Activated naive CD4-positive, alpha-beta T cell treated with anti-CD3 and anti-CD28 coated beads, Interleukin-2, amount 50 U/mL, for 16 hours (primary cell): ENCODE results near the gene COPZ1.
"Not testable (repeated sequence)": the region's sequence is repeated elsewhere in the genome, so short reads cannot be mapped to it uniquely, and the experiment has no call there.

Experiments used
- DNase-seq: peaks from one replicate; pipeline ENCODE4 v3.0.0-alpha.2; 2020

COPZ1 gene

DNA sequence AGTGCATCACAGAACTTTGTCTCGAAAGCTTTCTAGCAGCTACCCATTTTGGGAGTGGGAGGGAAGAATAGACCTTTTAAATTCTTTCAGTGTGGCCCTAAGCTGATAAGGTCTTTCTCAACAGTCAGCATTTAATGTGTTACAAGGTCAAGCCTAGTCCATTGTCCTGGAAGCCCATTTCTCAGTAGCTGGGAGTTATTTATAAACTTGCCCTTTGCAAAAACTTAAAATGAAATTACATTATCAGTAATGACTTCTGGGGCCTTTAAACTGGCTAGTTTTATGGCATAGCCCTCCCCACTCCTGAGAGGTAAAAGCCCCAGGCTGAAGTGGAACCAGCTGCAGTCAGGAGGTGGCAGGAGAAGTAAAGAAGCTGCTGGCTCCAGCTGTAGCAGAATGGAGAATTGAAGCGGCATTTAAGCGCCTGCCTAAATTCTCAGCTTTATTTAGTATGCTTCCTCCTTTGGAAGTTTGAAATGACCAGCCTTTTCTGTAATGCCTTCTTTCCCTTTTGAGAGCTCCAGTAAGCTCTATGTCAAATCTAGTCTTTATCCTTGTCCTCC lies 12.4 kb downstream of the COPZ1 start:
- no peak for DNase-seq

DNA sequence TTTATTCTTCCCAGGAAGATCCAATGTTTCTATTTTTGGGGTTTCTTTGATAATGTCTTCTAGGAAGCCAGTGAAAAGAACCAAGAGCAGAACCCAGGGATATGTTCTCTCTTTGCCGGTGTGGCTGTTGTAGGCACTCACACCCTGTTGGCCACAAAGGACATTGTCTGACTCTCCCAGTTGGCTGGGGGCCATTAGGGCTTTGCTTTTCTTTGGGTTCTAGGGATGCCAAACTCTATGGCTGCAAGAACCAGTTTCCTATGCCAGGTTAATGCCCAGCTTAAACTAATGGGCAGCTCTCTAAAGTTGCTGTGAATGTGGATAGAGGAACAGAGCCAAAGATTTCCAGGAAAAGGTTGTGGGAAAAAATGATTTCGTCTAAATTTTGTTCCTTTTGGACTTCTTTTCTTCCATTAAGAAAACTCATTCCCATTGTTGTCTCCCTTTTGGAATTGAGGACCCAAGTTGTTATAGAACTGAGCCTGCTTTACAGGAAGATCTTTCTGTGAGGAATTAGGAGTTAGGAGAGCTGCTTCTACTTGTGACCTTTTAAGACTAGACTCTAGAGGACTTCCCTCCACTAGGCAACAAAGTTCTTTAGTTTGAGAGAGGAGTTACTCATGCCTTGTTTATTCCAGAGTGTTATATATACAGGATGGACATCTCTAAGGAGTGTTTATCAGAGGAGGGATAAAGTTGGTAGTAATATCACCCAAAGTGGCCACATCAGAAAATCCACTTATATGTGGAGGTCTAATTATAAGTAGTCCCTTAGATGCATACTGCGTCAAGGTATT lies 13.1 kb downstream of the COPZ1 start:
- DNase-seq, result no peak

DNA sequence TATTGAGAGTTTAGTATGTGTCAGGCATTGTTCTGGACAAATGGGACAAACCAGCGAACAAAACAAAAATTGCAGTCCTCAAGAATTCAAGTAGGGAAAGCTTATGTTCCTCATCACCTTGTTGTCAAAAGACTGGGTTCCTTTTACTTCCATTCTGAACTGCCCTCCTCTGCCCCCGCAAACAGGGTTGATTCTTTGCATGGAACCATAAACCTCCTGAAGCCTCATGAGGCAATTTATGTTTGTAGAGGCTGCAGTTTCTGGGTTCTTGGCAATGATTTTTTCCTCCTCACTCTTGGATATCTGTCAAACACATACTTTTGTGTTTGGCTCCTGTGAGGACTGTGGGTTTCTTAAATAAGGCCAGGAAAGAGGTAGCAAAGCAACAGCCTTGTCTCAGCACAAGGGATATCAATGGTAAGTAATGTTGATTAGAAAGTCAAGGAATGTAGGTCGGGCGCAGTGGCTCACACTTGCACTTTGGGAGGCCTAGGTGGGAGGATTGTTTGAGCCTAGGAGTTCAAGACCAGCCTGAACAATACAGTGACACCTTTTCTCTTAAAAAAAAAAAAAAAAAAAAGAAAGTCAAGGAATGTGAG lies 13.9 kb downstream of the COPZ1 start:
- DNase-seq, result no peak

DNA sequence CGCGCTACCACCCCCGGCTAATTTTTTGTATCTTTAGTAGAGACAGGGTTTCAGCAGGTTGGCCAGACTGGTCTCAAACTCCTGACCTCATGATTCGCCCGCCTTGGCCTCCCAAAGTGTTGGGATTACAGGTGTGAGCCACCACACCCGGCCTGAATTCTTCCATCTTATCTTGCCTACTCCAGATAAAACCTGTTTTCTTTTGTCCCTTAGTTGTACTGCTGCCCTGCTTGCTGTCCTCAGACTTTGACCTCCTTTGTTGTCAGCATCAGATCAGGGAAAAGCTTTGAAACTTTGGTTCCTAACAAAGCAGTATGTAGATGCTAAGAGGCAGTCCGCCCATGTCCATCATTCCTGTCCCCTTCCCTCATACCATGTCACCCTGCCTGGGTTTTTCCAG lies 15.9 kb downstream of the COPZ1 start:
- DNase-seq, result no peak

DNA sequence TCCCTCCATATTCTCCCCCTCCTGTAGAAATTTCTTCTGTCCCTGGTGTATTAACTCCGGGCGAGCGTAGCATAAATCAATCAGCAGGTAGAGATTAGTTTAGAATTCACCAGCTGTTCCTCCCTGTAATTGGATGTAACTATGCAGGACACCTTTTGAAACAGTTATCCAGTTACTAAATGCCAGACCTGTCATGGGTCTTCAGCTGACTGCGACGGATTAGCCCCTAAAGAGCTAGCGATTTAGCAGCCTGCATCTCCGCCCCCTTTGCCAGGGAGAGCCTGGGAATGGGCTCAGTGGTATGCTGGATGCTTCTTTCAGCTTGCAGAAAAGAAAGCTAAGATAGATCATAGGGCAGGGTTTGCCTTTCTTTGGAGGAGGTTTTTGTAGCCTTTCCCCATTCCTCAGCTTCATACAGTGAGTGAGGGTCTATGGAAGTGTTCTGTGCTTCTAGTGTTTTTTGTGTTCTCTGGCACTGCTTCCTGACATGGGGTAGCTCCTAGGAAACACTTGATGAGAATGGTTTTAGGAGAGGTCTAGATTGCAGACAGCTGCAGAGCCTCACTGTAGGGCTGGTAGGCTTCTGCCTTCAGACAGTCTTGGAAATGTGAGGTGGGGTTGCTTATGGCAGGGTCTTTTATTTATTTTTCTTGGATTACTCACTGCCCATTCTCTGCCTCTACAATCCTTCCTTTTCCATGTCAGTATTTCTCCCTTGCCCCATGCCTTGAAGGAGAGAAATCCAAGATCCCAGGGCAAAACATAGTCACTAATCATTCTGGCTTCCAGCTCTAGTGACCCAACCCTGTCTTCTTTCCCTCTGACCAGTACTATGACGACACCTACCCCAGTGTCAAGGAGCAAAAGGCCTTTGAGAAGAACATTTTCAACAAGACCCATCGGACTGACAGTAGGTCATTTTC lies 16.7 kb downstream of the COPZ1 start:
- DNase-seq, result no peak

DNA sequence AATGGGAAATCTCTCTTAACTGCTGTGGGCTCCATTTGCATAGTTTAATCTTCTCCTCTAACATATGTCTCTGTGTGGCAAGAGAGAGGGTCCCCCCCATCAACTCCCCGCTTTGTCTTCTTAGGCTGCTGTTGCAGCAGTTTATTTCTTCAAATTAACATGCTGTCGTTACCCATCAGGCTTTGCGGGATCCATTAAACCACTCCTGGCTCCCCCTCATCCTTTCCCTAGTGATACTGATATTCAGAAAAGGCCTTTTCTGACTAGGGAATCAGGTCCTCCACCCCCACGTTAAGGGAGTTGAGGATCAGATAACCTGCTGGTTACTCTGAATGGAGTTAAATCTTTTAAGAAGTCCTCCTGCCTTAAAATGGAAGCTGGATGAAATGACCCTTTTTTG lies 24.1 kb downstream of the COPZ1 start:
- no peak for DNase-seq

DNA sequence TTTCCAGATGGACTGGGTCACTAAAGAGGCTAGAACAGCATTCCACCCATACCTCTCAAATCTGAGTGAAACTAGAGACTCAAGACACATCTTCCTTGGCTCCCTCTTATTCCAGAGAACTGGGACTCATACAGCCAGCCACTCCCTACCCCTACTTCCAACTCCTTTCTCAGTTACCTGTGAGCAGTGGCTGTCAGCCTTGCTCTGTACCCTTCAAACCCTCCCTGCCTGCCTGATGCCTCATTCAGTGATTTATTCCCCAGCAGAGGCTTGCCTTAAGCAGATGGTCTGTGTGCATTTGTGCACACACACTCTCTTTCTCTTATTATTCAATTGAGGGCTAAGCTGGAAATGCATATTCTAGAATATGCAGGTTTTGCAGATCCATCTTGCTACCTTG lies 24.7 kb downstream of the COPZ1 start:
- DNase-seq, result no peak

DNA sequence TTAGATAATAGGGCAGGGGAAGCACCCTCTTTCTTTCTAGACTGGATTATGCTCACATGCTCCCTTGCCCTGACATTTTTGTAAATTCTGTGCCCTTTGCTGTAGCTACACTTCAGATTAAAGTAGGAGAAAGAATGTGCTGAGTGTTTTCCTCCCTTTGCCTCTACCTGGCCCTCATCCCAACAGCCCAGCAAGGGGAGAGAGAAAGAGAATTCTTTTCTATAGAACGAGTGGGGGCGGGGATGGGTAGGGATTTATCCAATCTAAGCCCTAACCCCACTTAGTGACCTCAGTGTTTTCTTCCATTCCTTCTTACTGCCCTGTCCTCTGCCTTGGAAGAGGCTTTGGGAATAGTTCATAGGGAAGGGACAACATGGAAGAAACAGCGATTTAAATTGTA lies 25.8 kb downstream of the COPZ1 start:
- no peak for DNase-seq

DNA sequence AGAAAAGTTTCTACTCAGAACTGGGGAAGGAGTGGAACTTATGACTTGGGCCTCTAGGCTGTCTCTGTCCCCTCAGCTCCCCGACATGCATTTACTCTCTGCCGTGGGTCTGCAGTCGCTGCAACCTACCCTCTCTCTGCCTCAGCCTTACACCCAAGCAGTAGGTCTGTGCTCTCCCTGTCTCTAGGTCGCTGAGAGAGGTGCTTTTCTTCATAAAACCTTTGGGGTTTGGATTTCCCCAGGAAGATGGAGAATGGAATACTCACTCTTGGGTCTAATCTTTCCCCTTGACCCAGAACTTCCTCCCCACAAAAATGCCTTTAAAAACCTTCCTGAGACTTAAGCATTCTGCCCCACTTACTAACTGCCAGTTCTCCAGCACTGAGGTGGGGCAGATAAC lies 26.4 kb downstream of the COPZ1 start:
- DNase-seq, result no peak

DNA sequence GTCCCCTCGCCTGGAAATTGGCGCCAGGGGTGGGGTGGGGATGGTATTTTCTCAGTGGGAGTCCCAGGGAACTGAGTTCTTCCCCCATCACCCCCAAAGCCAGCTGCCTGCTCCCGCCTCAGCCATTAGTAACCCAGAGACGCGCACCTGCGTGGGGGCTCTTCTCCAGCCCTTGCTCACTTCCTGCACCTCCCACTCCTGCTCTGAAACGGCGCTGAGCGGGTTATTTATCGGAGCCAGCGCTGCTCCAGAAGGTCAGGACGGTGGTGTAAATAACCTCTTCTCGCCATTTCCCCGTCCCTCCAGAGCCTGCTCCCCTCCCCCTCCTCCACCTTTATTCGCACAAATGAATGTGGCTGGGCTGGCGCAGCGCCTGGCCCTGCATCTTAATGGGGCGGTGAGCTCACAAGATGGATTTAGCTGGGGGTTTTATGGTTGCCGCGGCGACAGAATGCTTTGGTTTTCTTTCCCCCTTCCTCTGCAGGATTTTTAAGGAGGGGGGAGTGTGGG lies 27.1 kb downstream of the COPZ1 start:
- DNase-seq, result peak; percentile 60

DNA sequence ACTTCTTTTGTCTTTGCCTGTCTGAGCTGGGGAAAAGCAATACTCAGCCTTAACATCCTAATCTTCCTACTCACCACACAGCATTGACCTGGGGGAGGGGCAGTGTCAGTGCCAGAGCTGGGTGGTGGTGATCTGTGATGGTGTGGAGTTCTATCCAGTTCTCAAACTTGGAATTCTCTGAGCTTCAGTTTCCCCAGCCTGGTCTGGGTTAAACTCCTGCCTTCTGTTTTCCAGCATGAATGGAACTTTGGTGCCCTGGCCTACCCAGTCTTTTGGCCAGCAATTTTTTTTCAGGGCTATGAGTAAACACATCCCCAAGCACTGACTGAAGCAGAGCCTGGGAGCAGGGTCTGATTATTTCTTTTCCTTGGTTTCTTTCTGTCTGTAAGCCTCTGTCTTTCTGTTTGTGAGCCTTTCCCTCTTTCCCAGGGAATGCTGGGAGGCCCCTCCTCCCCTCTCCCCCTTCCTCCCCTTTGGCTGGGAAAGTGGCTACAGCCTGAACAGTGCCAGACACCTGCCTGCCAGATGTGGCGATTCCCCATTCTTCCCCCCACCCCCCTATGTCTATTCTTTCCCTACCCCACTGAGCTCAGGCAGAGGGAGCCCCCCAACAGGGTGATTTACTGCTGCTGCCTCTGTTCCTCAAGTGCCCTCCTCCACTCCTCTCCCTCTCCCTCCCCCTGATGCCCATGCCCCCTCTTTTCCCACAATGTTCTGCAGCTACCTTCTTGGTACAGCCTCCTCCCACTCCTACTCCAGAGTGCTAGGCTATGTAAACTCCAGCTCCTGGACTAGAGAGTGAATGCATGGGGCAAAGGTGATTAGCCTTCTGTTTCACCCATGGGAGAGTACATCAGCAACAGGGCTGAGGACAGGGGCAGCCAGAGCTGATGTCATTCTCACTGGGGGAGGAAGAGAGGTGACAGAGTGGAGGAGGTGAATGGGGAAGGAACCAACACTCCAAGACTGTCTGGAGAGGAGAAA lies 28.3 kb downstream of the COPZ1 start:
- no peak for DNase-seq

DNA sequence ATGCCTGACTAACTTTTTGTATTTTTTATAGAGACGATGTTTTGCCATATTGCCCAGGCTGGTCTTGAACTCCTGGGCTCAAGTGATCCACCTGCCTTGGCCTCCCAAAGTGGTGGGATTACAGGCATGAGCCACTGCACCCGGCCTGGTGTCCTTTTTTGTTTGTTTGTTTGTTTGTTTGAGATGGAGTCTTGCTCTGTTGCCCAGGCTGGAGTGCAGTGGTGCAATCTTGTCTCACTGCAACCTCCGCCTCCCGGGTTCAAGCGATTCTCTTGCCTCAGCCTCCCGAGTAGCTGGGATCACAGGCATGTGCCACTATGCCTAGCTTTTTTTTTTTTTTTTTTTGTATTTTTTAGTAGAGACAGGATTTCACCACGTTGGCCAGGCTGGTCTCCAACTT lies 29.3 kb downstream of the COPZ1 start:
- DNase-seq, result not testable (repeated sequence)

DNA sequence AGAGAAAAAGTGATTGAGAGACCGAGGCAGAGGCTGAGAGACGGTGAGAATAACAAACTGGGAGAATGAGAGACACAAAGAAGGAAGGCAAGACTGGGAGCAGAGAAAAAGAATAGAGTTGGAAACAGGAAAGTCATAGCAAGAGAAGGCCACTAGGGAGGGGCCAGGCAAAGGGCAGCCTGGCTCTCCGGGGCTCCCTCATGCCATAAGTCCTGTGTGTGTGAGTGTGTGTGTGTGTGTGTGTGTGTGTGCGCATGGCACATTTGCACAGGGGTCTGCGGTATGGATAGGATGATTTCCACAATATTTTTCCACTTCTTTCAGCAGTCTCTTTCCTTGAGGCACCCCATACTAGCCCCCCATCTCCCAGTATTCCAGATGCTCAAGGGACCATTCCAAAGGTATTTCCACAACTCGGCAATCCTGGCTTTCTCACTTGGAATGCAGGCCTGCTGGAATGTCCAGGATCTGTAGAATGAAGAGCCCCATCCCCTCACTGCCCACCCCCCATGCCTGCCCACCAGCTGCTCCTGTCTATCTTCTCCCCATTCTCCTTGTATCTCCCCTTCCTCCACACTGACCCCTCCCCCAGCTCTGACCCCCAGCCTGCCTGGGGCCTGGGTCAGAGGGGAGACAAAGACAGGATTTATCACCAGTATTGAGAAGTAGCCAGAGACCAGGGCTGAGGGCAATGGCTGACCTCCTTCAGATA lies 30.3 kb downstream of the COPZ1 start:
- no peak for DNase-seq

DNA sequence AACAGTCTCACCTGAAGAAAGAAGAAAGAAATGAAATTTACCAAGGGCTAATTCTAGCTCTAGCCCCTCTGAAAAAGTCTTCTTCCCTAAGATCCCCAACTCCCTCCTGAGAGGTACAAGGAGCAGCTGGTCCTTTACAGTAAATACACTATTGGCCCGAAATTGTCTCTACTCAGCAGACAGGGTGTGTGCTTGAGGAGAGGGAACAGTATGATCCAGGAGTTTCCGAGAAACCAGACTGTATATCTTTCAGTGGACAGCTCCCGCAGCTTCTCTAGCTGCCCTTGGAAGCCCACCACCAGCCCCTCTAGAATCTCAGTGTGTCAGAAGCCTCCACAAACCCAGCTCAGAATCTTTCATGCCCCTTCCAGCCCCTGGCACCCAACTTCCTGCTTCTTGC lies 31.3 kb downstream of the COPZ1 start:
- DNase-seq, result no peak

DNA sequence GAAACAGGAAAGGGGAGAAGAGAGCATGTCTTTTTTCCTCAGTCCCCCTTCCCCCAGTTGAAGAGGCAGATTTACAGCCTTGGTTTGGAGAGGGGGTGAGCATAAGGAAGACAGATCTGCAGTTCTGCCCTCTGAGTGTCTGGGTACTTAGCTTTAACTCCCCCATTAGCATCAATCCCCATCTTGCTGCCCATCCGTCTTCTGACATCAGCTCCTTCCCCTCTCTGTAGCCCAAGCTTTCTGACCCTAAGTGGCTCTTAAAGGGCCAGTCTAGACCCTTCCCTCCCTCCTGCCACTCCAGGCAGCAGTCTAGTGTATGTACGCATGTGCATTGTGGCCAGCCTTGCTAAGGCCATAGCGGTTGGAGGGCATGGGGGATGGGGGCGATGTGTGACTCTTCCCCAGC lies 32.0 kb downstream of the COPZ1 start:
- no peak for DNase-seq

DNA sequence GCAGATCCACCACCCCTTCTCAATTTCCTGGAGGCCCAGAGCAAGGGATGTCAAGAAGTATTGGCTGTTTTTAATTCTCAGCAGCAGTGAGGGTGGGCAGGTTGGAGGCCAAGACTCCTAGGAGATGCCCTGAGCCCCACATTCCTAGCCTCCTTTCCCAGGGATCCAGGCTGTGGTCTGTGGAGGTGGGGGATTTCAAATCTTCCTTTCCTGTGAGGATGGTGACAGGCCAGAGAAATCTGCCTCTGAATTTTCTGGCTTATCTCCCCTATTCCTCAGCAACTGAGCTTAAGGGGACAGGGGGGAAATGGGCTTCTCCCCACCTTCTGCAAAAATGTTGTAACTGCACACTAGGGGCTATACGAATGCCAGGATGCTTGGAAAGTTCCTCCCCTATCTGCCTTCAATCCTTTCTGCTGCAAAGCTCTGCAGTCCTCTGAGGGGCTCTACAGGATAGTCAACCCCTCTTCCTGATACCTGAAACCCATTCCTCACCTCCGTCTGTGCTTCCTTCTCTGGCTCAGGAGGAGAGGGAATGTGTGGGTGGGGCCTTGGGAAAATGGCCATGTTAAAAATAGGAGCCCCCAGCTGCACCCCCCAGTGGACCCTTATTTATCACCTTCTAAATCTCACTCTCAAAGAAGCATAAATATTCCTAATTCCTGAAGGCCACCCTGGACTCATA lies 32.7 kb downstream of the COPZ1 start:
- DNase-seq, result no peak

DNA sequence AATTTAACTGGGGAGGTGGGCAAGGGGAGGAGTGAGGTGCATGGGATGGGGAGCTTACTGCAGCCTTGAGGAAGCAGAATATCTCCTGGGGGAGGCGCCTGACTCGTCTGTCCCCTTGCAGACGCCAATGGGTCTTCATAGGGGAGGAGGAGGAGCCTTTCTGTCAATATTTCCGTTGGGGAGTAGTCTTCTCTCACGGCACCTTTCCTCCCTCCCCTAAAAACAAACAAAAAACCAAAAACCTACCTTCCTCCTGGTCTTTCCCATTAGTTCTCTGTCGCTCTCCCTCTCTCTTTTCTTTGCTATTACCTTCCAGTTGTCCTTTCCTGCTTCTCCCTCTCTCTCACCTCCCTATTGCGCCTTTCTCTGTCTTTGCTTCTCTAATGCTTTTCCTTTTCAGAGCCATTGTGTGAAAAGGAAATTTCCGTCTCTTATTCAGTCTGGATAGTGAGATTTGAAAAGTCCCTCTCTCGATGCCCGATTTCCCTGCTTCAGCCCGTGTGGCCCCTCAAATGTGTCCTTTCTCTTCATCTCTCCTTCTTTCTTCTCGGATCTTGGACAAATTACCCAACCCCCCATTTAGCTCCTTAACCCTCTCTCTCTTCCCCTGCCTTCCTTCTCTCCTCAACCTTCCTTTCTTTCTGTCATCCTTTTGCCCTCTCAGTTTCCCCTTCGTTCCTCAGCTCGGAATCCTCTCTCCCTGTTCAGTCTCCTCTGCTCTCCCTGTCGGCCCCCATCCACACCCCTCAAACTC lies 33.4 kb downstream of the COPZ1 start:
- peak; percentile 47 for DNase-seq

DNA sequence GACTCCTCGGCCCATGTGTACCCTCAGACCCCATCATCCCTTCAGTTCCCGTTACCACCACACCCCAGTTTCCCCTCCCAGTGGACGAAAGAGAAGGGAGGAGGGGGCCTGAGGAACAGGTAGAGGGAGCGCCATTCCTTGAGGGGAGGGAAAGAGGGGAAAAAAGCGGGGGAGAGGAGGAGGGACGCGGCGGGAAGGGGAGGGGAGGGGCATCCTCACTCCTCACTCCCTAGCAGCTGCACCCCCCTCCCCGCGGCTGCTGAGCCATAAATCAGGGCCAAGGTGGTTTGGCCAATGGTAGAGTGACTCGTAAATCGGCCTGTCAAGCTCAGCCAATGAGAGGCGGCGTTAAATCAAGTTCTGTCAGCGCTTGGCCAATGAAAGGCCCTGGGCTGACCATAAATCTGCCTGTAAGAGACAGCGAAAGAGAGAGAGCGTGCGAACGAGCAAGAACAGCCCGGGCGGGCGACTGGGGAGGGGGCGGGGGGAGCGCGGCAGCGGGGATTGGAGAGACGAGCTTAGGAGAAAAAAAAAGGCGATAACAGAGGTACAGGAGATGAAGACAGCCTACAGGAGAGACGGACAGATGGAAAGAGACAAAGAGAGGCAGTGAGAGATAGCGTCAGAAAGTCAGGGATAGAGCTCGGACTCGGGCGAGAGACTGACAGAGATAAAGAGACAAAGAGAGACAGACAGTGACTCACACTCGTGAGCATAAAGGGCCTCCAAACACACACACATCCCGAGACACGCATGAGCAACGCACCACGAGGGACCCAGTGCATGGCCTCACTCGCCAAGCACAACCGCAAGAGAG lies 34.2 kb downstream of the COPZ1 start:
- DNase-seq, result peak; percentile 92
